GM19099 (cell line): ENCODE data around the gene ATXN1.

ENCODE experiments used
- POLR2A ChIP-seq: IDR thresholded peaks from 3 replicates; pipeline ENCODE4 v1.6.1; 2011; ENCODE audit warnings: low read depth; ENCODE audit not compliant: insufficient read length; ENCODE audit errors: extremely low read depth

The ATXN1 gene

DNA sequence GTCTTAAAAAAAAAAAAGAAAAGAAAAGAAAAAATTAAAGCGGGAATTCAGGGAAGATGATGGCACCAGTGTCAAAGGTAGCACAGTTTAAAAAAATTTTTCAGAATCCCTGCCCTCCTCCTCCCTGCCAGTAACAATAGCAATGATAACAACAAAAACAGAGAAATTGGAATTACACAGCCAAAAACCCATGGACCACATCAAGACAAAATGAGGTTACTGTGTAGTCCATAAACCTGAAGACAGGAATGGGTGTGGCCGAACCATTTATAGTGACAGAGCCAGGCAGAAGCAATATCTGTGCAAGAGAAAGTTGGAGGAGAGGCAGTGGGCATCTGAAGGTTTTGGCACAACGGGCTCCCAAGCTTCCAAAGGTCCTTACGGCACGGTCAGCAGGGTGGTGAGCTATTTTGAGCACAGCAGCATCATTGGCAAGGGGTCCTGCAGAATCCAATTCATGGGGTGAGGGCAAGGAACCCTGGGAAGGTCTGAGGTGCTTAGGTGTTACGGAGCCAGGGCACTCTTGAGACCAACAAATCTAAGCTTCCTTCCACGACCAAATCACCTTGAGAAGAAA lies 320.5 kb downstream of the ATXN1 start:
- TF ChIP-seq POLR2A: no peak

DNA sequence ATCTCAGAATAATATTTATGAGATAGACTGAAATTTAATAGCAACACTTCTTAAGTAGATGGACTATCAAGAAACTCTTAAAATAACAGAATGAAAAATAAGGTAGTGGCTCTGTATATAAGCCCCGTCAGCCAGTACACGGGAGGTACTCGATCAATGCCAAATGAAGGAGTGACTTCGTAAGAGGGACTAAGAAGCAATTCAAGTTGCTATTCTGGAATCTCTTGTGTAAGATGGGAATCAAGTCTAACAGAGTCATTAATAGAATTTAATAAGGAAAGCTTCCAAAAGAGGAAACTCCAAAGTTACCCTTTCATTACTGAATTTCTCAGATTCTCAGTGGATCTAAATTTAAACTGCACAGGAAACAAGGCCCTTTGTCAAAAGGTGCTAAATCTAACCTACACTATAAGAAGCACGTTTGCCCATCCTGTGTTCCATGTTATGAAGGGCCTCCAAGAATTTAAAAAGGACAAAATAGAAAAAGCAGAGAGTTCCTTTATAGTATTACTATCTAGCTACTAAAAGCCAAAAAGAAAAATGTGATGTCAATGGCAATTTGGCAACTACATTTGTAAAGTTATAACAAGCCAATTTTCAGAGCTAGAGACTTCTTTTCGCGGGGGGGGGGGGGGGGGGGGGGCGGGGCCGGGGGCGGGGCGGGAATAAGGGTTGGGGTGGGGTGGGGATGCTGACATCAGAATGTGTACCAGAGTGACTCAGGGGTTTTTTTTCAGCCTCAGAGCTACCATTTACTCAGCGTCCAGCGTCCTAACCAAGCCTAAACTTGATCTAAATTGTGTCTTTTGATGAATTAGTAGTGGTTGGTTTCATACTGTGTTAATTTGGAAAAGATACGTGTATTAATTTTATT lies 322.3 kb downstream of the ATXN1 start:
- TF ChIP-seq POLR2A: no peak

DNA sequence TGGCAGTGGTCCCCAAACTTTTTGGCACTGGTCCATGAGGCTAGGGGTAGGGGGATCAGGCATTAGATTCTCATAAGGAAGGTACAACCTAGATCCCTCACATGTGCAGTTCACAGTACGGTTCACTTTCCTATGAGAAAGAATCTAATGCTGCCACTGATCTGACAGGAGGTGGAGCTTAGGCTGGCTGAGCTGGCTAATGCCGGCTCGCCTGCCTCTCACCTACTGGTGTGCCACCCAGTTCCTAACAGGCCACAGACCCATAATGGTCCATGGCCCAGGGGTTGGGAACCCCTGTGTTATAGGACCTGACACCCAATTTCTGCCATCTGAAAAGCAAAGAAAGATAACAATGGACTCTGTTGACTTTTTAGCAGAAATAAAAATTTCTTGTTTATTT lies 323.3 kb downstream of the ATXN1 start:
- TF ChIP-seq POLR2A: no peak

DNA sequence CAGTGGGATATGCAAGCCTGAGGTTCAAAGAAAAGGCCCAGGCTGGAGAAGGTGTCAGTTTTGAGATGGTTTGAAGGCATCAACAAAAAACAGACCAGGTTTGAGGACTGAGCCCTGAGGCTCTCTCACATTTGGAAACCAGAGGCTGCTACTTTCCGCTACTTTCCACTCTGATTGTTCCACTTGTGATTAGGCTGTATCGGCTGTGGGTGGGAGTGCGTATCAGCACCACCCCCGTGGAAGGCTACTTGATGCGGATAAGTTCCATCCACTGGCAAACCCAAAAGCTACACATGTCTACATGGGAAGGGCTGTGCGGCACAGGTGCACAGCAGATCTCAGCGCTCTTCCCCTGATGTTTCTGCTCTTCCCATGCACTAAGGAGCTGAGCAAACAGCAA lies 324.2 kb downstream of the ATXN1 start:
- no peak for TF ChIP-seq POLR2A

DNA sequence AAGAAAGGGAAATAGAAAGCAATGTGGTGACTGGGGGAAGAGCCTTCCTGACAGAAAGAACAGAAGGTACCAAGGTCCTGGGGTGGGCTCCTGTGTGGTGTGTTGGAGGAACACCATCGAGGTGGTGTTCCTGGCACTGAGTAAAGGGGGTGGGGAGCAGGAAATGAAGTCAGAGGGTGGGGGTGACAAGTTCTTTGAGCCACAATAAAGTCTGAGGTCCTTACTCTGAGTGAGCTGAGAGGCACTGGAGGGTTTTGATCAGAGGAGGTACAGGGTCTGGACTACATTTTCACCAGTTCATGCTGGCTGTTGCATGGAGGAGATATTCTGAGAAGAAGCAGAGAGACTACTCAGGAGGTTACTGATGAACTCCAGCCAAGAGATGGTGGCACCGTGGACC lies 324.7 kb downstream of the ATXN1 start:
- TF ChIP-seq POLR2A: no peak

DNA sequence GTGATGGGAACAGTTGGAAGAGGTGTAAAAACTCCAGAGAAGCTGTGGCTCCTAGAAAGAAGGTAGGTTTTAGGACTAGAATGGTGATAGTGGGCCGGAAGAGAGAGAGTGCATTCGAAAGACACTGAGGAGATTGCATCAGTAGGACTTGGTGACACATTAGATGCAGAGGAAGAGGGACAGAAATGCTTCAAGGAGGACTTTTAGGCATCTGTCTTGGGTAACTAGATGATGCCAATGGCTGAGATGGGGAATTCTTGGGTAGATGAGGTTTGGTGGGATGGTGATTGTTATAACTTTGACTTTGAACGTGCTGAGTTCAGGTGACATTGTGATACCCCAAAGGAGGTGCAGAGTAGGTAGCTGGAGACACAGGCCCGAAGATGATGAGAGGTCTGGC lies 326.4 kb downstream of the ATXN1 start:
- no peak for TF ChIP-seq POLR2A

DNA sequence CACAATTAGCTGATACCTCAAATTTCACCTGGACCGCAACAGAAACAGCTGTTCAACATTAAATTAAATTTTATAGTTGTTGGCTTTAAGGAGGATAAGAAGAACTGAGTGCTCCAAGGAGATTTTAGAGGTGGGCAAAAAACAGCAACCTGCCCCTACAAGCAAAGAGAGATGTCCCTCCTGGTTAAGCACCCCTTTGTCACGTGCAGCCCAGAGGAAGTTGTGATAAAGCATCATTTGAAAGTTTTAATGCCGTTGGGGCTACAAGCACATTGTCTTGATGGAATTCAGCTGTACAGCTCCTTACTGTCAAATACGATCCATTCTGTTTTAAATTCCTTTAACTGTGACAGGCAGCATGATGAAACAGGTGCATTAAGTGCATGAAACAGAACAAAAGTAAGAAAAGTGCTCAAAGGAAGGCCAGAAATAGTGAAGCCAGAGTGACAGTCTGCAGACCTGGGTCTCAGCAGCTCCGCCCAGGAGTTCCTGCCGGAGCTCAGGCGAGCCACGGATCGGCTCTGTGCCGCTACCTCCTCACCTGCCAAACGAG lies 327.8 kb downstream of the ATXN1 start:
- TF ChIP-seq POLR2A: no peak

DNA sequence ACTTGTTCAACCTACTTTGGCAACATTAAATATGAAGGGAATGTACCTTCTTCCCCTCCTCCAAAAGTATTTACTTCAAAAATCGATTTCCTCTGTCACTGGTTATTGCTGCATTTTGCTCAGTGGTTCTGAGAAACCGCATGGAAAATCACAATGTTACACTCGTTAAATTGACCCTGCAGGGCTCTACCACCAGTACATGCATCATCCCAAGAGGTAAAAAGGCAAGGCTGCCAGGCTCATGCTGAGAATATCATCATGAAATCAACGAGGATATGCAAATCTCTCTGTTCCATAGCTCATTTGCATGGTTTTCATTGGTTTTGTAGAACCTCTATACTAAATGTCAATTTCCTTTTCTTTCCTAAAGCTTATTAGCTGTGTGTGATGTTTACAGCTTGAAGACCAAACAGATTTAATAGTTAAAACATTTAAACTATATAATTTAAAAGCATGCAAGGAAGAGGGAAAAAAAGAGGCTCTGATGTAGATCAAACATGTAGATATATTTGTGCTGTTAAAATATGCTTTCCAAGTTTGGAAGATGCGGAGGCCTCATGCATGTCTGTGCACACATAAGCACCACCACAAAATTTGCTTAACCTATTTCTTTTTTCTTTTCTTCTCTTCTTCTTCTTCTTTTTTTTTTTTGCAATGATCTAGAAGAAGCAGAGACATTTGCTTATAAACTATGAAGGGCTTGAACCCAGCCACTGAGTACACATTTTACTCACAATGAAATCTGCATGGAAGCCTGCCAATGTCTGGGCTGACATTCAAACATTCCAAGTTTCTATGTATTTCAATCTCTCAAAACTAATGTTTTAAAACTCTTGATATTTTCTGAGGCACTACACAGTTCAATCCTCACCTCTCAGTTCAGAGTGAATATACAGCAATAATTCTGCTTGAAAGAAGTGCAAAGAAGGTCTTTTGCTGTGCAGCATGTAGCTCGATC lies 328.9 kb downstream of the ATXN1 start:
- TF ChIP-seq POLR2A: no peak

DNA sequence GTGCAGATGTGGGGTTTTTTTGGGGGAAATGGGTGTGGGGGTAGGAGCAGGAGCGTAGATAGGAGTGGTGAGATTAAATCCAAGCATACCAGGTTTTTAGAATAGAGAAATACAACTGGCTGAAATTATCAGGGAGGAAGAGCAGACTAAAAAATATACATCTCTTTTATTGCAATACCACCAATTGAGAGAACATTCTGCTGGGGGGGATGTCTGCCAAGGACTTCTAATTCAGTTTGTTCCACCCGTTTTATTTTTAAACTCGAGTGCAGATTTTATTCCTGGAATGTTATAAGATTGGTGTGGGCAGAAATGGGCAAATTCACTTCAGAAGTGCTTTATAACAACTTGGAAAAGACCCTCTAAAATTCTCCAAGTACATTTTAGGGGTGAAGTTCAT lies 330.2 kb downstream of the ATXN1 start:
- no peak for TF ChIP-seq POLR2A

DNA sequence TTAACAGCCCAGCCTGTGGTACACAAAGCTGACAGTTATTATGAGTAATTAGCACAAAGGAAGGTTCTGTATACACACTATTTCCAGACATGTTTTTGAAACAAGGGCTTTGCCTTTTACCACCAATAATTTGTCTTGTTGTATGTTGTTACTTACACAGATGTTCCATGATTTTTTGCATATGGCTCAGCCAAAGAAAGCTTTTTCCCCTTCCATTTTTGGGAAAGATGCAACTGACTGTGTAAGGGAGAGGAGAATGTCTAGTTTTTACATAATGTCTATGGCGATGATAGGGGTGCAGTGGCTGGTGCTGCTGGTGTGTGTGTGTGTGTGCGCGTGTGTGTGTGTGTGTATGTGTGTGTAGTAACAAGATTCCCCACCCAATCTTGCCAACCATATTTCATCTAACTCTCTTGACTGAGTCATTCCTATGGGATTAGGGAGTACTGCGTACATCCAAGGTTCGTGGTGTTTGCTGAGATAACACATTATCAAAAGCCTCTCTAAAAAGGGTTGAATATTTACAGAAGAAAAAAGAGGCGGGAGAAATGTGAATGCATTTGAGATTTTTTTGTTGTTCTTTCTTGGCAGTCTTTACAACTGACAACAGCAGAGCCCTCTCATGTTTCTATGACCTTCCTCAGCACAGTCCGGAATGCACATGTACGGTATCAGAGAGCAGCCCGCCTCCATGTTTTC lies 330.7 kb downstream of the ATXN1 start:
- no peak for TF ChIP-seq POLR2A

DNA sequence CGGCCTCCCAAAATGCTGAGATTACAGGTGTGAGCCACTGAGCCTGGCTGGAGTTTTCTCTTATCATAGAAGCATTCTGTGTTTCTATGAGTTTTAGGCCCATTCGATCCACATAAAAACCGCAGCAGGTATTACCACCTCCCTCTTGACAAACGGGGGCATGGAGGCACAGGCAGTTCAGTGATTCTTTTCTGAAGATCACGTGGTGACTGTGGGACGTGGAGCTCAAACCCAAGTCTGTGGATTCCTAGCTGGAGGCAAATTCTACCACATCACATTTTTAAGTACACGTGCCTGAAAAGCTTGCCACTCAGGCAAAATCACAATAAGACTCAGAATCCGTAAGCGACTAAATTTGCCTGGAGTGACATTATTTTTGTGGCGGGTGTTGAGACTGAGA lies 331.6 kb downstream of the ATXN1 start:
- TF ChIP-seq POLR2A: no peak

DNA sequence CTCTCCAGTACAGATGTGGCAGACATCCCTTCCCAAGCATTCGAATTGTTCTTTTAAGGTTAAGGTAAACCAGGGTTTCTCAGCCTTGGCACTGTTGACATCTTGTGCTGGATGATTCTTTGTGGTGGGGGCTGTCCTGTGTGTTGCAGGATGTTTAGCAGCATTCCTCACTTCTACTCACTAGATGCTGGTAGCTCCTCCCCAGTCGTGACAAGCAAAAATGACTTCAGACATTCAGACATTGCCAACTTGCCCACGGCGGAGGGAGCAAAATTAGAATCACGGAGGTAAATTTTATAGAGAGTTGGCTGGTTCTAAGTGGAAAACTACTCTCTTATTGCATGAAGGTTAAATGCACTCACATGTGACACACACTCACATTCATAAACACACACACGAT lies 334.1 kb downstream of the ATXN1 start:
- TF ChIP-seq POLR2A: no peak

DNA sequence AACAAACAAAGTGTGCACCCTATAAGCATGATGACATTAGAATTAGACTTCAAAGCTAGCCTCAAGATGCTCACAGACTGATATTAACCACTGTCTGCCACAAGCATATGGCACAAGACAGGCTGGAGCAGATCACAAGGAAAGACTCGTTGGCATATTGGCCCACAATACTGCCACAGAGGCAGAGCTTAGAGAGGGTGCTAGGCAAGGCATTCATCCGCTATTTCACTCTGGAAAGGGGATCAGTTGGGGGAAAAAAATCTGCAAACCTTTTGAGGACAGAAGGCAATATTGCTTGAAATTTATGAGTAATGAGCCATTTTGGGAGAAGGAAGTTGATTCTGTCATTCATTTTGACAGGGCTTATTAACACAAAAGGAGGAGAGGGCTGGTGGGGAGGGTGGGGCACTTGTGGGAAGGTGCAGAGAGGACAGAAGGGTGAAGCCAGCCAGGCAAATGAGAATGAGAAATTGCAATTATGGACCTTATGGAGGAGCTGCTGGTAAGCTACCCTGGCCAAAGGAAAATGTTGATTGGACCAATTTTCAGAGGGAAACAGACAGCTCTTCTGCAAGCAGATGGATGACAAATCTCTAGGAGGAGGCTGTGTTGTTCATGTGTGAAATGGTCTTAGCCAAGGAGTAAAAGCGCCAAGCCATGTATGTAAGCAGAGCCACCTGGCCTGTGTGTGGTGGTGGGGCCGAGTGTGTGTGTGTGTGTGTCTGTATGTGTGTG lies 335.2 kb downstream of the ATXN1 start:
- TF ChIP-seq POLR2A: no peak

DNA sequence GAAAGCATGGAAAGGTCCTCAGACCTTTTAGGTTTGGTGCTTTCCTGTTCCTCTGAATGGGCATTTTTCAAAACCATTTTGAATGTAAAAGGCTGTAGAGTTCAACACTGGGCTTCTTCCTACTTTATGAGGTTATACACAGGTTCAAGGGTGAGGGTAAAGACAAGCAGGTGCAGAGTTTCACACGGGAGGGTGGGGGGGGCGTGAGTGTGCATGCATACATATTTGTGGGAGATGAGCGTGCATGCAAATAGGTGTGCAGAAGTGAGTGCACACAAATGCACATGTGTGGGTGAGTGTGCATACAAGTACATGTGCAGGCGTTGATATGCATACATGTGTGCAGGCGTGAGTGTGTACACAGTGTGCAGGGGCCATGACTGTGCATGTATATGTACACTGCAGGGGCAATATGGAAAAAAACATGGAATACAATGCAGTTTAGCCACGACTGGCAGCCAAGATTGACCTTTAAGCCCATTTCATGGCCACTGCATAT lies 339.7 kb downstream of the ATXN1 start:
- no peak for TF ChIP-seq POLR2A
